OCI-LY1 (cell line): Measurements from ENCODE around the gene RPL5.

Experiments used
- CTCF ChIP-seq: fragments of 200-600 bp; sonication (generic), shearing (Covaris generic); IDR thresholded peaks from 2 replicates; pipeline ENCODE4 v1.5.1; 2017; ENCODE audit warnings: mild to moderate bottlenecking, antibody characterized with exemption, low read length, moderate library complexity, mixed read lengths
- EZH2 ChIP-seq: fragments of 200-600 bp; sonication (generic), shearing (Covaris generic); IDR thresholded peaks from 2 replicates; pipeline ENCODE4 v1.8.0; 2017; ENCODE audit warnings: borderline replicate concordance, mixed run types, mild to moderate bottlenecking, antibody characterized with exemption, low read length, moderate library complexity, mixed read lengths

- TF ChIP-seq CTCF (no peak), EZH2 (no peak)
Observed at GRCh38 chr1:92859400-92860039, 27.7 kb downstream of the RPL5 start.
